NCI-H1417 (cell line): Measurements from ENCODE around the gene SEC11A.
"Not testable (repeated sequence)": the region's sequence is repeated elsewhere in the genome, so short reads cannot be mapped to it uniquely, and the experiment has no call there.

Source experiments
- DNase-seq, 3 experiments: peaks; one replicate each; lab custom pipeline; 2025; lab: John Stamatoyannopoulos, UW

SEC11A gene

DNA sequence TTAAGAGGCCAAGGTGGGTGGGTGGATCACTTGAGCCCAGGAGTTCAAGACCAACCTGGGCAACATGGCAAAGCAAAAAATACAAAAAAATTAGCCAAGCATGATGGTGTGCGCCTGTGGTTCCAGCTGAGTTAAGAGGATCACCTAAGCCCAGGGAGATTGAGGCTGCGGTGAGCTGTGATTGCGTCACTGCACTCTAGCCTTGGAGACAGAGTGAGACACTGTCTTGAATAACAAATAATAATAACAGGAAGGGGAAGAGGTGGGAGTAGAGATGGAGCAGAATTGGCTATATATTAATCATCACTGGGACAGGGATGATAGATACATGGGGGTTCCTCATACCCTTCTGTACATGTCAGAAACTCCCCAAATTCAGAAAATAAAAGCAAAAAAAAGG lies 34.1 kb downstream of the SEC11A start:
- no peak for DNase-seq

DNA sequence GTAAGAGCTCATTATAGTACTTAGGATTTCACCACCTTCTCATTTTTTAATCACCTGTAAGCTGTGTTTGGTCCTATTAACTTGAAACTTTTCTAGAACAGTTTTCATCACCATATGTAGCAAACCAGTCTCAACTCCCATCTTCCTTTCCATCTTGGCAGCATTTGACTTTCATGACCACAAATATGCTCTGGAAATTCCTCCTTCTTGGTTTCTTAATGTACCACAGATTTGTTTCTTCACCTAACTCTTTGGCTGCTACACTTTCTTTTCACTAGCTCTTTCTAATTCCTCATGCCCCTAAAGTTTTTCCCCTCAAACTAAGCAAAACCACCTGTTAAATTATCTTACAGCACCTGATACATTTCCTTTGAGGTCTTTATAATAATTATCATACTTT lies 44.7 kb downstream of the SEC11A start:
- no peak for DNase-seq

DNA sequence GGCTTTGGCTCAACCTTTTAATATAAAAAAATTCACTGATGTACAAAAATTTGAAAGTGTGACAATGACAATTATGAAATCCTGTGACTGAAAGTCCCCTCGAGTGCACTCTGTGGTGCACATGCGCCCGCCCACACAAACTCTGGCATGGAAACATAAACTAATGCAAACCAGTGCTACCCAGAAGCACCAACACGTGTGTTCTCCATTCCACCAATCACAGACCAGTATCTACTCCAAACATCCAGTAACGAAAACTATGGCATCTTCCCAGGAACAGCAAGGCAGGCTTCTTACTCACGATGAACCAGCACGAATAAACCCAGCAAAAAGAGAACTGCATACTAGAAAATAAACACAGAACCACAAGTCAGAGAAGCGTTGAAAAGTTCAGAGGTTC lies 46.2 kb downstream of the SEC11A start:
- DNase-seq: no peak

DNA sequence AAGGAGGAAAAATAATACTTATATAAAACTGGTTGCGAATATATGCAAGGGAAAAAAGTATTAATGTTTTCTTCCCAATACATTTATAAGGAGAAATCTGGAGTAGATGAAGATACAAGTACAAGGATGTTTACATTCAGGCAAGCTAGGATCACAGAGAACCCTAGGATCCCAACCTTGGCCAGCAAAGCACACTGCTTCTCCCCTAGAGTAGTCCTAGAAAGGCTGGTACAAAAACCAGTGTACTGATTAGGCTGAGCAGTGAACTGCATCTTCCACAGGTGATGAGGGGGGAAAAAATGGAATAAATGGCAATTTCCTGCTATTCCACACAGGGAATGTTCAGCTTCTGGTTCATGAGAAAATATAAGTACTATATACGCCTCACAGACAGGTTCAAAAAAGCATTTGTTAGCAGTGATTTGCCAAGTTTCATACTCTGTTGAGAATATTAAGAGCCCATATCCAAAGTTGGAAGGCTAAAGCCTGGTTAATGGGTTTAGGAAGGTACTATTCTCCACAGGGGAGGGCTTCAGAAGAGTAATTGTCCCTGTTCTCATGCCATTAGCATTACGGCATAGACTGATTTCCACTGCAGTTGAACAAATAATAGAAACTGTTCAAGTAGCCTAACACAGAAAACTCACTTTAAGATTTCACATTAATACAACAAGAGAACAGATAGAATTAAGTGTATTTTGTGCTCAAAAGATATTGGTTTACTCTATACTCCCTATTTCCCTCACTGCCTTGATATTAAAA lies 47.5 kb downstream of the SEC11A start:
- no peak for DNase-seq

DNA sequence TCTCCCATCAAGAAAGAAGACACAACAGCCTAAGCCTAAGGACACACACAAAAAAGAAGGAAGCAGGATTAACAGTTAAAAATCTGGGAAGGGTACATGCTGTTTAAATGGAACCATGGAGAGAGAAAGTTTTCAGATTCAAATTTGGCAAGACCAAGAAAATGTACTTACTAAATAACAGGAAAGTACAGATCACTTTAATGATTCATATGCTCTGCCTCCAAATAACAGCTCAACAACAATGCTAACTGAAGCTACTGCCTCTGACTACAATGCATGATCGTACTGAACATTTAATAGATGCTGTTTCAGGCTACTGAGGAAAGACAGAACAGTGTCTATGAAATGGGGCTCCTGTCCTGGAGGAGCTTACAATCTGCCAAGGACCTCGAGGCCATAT lies 49.6 kb downstream of the SEC11A start:
- no peak for DNase-seq

DNA sequence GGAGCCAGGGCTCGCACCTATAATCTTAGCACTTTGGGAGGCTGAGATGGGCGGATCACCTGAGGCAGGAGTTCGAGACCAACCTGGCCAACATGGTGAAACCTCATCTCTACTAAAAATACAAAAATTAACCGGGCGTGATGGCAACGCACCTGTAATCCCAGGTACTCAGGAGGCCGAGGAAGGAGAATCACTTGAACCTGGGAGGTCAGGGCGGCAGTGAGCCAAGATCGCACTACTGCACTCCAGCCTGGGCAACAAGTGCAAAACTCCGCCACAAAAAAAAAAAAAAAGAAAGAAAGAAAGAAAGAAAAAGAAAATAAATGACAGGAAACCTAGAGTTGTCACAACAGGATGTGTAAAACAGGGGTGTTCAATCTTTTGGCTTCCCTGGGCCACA lies 54.9 kb downstream of the SEC11A start:
- no peak for DNase-seq

DNA sequence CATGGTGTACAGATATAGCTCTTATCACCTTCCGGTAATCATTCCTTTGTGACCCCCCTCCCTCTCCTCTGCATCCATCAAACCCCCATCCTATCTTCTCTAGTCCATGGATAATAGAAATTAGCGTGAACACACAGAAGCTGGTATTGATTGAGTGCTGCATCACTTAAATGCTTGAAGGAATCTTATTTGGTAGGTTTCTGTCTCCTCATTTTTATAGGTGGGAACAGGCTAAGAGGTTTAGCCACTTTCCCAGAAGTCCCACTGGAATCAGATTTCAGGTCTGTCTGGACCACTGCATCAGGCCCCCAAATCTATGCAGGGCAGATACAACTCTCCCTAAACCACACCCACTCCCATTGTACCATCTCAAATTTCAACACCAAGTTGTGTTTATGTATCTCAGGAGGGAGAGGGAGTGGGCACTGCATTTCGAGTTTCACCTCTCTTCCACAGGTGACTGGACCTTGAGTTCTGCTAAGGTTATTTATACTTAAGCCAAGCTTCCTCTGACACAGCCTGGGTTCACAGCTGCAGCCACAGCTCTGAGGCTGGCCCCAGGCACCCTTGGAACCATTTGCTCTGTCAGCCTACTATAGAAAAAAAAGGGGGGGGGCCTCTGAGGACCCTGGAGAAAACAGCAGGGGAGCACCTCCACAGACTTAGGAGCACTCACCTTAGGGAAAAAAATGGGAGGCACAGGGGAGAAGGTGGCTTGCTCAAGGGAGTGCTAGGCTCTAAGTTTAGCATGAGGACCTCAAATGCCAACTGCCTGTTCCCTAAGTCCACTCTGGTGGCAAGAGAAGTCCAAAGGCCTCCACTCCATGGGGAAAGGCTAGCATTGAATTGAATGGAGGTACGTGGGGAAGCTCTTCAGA lies 55.8 kb downstream of the SEC11A start:
- no peak for DNase-seq

DNA sequence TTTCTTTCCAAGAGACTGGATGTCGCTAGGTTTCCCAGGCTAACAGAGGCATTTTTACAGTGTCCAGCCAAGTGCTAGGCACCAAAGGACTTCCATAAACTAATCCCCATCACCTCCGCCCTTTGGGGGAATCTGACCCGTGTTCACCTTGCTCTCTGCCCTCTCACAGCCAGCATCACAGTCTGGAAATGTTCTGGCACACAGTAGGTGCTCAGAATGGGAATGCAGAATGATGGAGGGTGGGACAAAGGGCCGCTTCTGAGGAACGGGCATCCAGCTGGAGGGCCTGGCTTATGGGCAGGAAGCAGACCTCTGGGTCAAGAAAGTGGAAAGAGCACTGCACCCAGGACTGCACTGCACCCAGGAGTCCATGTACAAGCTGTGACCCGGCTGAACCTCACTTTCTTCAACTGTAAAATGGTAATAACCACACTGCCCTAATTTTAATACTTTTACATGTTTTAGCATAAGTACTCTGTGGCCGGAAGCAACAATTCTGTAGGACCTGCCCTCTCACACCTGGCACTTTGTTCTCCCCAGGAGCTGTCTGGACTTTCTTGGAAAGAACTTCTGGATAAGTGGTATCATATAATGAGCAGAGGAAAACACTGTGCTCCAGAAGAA lies 57.0 kb downstream of the SEC11A start:
- DNase-seq: peak in 2 of 3 experiments; percentile 47 to 54

DNA sequence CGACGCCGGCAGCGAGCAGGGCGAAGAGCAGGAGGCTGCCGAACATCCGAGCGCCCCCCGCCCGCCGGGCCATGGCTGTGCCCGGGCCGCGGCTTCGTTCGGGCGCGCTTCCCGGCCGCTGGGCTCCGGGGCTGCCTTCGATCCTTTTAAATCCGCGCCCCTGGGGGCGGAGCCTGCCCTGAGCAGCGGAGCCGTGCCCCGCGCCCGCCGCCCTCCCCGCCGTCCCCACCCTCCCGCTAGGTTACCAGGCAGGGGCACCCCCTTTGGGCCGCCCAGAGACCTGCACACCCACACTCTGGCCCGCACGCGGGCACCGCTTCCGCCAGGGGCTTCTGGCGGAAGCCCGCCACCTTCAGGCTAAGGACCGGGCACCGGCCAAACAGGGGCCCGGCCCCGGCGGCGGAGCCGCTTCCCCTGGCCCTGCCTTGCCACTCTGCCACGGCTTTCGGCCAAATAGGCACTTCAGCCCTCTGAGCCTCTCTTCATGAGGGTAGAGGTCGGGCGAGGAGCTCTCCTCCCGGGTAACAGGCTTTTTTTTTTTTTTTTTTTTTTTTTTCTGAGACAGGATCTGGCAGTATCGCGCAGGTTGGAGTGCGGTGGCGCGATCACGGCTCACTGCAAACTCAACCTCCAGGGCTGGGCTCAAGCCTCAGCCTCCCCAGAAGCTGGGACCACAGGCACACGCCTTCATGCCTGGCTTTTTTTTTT lies 57.7 kb downstream of the SEC11A start, which contains the start of gene NMB:
Gene NMB (minus strand): TSS at position 120 of the 708 bp plus-strand sequence. CDS start 47 bp downstream, at position 73.
- peak; percentile 63 to 93 (median 91) for DNase-seq

DNA sequence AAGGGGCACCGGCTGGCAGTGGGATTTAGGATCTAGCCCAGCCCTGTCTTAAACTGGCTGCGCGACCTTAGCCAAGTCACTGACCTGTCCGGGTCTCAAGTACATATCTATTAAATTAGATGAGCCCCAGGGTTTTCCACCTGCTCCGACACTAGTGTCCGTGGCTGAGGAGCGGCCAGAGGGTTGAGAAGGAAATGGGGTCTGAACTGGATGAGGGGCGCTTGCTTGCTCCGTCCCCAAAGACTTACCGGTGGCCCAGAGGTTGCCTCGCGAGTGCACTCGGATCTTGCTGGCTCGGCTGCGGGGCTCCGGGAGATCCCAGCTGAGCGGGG lies 58.2 kb downstream of the SEC11A start:
- no peak for DNase-seq

DNA sequence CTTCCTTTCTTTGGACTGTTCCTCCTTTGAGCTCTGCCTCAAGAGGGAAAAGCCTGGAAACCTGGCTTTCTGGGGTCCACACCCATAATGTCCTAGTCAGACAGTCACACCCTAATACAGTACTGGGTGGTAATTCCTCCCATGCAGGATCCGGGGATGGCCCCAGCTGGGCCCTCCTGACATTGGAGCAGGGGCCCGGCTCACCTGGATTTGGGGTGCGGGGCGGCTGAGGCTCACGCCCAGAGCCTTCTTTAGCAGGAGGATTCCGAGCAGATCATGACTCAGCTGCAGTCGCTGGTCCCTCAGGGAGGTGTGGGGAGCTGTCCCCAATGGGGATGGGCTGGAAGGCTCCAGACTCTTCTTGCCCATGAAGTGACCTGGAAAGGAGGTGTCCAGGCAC lies 59.0 kb downstream of the SEC11A start:
- no peak for DNase-seq

DNA sequence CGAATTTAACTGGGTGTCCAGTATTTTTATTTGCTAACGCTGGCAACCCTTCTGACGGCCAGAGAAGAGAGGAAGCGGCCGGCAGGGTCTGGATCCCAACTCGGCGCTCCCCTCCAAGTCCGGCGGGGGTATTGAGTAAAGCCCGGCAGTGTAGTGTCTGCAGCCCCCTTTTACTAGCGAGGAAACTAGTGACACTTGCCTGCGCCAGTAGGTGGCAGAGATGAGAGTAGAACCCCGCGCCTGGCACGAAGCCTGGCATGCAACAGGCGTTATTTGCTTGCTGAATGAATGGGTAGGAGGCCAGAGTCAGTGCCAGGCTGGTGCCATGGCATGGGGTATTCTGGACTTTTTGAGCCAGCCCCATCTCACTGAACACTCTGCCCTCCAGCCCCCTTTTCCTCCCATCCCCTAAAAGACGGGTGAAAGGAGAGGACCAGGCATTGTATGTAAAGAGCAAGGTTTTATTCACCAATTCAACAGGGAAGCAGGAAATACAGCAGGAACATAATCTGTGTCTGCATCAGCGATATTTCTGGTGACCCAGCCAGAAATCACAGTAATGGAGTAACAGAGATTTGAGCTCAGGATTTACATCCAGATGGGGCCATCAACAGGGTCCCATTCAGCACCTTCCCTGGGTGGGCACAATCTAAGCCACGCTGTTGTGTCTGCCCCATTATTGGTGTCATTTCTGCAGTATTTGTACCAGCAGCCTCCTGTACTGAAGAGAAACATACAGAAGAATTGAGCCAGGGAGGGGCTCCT lies 61.1 kb downstream of the SEC11A start:
- DNase-seq: peak; percentile 31 to 91 (median 80)

DNA sequence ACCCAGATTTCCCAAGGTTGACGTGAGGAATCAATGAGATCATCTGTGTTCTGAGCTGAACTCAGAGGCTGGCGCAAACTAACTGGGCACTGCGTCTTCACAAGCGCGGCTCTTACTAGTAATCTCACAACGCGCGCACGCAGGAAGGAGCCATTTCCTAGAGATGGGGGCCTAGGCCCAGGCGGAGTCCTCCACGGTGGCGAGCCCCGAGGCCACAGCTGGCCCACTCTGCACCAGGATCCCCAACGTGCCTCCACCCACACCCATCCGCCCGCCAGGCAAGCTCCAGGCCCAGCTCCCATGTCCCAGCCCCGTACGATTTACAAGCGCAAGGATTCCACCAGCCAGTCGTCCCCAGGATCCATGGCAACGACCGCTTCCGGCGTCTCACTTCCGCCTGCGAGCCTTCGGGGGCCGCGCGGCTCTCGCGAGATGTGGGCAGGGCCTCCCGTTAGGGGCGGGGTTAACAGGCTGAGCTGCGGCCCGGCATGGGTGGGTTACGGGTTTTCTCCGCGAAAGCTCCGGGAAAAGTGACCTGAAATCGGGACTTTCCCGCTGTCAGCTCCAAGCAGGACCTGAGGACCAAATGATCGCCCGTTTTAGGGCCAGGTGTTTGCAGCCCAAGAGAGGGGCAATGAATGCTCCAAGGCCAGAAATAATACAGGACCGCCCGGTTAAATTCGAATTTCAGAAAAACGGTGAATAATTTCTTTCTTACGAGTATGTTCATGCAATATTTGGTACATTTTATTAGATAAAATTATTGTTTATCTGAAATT lies 61.8 kb downstream of the SEC11A start, which contains the start of gene WDR73:
Gene WDR73 (minus strand): TSS at position 374 of the 779 bp plus-strand sequence. CDS start 9 bp downstream, at position 365.
- DNase-seq: peak; percentile 88 to 98 (median 96)

DNA sequence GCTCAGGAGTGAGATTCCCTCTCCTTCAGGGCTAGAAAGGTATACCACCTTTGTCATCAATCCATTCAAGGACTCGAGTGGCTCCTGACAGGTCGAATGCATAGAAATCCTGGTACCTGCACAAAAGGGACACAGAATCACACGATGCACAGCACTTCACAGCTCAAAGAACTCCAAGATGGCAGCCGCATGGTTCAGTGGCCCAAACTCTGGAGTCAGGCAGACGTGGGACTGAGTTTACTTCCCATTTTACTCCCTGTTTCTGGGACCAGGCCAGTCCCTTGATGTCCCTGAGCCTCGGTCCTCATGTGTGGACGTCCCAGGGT lies 62.4 kb downstream of the SEC11A start:
- DNase-seq: no peak

DNA sequence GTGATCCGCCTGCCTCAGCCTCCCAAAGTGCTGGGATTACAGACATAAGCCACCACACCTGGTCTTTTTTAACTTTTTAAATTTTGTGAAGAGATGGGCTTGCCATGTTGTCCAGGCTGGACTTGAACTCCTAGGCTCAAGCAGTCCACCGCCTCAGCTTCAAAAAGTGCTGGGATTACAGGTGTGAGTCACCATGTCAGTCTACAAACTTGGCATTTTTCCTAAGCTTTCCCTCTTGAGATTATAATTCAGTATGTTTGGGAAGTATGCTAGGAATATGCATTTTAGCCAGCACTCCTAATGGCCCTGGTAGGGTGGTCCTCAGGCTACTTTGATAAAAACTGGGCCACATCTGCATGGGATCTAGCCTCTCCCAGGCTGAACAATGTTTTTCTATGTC lies 66.2 kb downstream of the SEC11A start:
- no peak for DNase-seq

DNA sequence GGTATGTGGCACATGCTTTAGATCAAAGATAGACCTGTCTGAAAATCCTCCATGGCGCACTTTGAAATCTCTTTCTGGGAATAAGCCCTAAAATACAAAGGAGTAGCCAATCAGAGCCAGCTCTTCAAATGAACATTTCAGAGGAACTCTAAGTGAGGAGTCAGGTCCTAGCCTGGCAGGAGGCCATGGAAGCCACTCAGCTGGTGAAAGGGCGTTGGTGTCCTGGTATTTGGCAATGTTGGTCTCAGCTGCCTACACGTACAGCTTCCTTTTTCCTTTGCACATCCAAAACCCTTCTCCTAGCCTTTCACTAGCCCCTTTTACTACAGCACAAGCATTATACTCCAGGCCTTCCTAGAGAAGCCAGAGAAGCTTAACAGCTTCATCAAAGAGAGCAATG lies 67.4 kb downstream of the SEC11A start:
- DNase-seq: no peak

DNA sequence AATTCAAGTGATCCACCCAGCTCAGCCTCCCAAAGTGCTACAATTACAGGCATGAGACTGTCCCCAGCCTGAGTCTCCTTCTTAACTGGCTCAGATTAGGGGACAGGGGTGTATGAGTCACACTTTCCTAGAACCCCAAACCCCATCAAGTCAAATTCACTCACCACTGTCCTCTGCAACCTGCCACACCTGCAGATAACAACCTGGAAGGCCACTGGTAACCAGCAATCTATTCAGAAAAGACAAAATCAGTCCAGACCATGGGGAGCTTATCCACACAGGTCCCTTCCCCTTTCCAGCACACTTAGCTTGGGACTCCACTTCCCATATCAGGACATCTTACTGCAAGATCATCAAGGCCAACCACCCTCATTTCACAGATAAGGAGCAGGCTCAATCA lies 68.2 kb downstream of the SEC11A start:
- no peak for DNase-seq

DNA sequence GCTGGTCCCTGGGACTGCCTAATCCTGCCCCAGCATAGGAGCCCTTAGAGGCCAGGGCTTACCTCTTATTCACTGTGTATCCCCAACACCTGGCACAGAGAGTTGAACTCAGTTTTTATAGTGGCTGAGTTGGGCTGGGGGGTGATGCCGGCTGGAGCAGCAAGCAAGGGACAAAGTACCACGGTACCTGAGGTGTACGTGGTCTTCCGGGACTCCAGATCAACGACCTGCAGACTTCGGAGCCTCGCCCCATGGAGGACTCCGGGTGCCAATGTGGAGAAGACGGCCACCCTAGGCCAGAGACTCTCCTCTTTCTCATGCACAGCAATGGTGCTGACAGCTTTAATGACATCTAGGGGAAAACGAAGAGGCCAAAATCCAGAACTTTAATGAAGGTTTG lies 69.9 kb downstream of the SEC11A start:
- no peak for DNase-seq

DNA sequence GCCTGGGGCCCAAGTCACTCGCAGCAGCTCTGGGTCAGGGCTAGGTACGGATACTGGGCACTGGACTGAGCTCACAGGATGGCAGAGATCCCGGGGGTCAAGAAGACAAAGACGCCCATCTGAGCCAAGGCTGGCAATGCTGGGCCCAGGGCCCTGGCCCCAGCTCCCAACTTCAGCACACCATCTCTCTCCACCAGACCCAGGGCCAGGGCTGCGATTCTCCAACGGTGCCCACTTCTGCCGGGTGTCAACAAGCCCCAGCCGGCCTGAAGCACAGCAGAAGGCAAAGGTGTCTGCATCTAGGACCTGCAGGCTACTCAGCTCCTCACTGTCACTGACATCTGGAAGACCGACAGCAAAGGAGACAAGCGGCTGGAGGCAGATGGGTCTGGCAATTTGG lies 70.4 kb downstream of the SEC11A start:
- DNase-seq: no peak

DNA sequence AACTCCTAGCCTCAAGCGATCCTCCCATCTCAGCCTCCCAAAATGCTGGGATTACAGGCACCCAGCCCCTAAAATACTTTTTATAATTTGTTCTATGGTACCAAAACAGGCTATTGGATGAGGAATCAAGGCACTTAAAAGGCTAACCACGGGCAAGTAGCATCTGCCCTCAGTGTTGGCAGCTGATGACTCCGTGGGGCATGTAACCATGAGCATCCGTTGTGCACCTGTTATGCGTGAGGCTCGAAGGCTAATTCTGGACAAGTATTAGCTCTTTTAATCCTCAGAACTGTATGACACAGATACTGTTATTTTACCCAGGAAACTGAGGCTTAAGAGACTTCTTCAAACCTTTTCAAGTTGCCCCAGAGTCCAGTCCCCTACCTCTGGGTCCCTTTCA lies 72.1 kb downstream of the SEC11A start:
- DNase-seq: no peak

DNA sequence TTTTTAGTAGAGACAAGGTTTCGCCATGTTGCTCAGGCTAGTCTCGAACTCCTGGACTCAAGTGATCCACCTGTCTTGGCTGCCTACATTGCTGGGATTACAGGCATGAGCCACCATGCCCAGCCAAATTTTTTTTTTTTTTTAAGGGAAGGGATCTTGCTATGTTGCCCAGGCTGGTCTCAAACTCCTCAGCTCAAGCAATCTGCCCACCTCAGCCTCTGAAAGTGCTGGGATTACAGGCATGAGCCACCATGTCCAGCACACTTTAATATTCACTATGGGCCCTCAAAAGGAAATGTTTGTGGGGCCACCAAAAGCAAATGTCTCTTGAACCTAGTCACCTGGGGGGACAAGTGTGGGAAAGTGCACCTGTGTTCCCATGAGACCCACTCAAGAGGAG lies 73.3 kb downstream of the SEC11A start:
- not testable (repeated sequence) for DNase-seq
